ENCODE measurements around the gene KRT81.

DNA sequence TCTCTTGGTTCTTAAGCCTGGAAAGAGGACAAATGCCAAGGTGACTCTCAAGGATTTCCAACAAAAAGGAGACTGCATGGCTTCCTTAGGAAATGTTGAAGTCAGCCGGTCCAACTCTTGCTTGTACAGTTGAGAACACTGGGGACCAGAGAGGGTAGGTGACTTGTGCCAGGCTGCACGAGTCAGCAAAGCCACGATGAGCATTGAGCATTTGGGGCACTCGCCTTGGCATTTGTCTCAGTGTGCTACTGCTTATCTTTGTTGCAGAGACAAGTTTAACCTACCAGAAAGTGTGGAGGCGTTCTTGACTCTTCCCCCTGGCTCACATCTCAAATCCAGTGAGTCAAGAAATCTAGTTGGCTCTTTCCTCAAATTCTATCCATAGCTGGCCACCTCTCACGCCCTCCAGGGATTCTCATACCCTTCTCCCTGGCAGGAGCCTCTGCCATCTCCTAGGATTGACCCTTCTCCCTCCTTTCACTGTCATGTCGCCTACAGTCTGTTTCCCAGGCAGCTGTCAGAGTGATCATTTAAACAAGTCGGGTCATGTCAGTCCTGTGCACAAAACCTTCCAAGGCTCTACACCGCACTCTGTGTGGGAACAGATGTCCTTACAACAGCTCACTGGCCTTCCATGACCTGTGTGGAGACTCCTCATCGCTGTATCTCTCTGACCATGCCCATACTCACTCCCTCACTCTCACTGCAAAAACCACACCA is 47.1 kb upstream of the KRT81 start:
- TF ChIP-seq MAX (CRISPR knock-in tag; IDR thresholded peaks at IDR 0.05) (no peak), CTCF (IDR thresholded peaks at IDR 0.05) (no peak), ZNF532 (CRISPR knock-in tag; IDR thresholded peaks at IDR 0.05; ENCODE audit: borderline replicate concordance) (no peak), ZNF281 (CRISPR knock-in tag; IDR thresholded peaks at IDR 0.05) (no peak), TCF7 (CRISPR knock-in tag; IDR thresholded peaks at IDR 0.05; ENCODE audit: low read depth) (no peak), NR2C2 (CRISPR knock-in tag; IDR thresholded peaks at IDR 0.05) (no peak), FOXJ3 (CRISPR knock-in tag; IDR thresholded peaks at IDR 0.05; ENCODE audit: borderline replicate concordance) (no peak)
- TF ChIP-seq, protein P1, sequence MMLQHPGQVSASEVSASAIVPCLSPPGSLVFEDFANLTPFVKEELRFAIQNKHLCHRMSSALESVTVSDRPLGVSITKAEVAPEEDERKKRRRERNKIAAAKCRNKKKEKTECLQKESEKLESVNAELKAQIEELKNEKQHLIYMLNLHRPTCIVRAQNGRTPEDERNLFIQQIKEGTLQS (CRISPR knock-in tag; conservative IDR thresholded peaks at IDR 0.05): no peak

Measured in WTC11 (cell line).